ENCODE measurements around the gene SCN1B. TPM values are rescaled to one million over a fixed set of nuclear protein-coding genes. Genes with fewer than 3 reads are reported as not detected.

SCN1B gene
- polyA plus RNA-seq, 1 experiment = 5.7 TPM

- Histone ChIP-seq H3K27ac (ENCODE audit: low read depth, low read length) (no peak overlapping the region), H3K27me3 (ENCODE audit: control insufficient read depth, insufficient read depth, low read length) (peaks cover 9% of the 10 kb centered on the region), H3K9me3 (ENCODE audit: control insufficient read depth, insufficient read depth, low read length) (no peaks in the 10 kb centered on the region), H3K4me3 (ENCODE audit: low read depth, low read length) (no peak overlapping the region)
- no peak for TF ChIP-seq CTCF (IDR thresholded peaks at IDR 0.05; ENCODE audit: low read depth, low read length)
- ChIA-PET POLR2A (no interaction called here), CTCF (interaction anchor here (0.7 to 1.7 kb wide), 6 partner anchors 9 to 78 kb away, joined by 3 to 17 read pairs (median 4); no protein-coding TSS in a partner anchor)
- no peak for DNase-seq (ENCODE audit: low read depth, low spot score)
These were observed 28.1 kb downstream of the SCN1B start for GRCh38 chr19:35058370-35058769.

- ChIA-PET CTCF (interaction anchor here (0.7 to 1.7 kb wide), 4 partner anchors 8 to 77 kb away, joined by 3 to 17 read pairs (median 6); no protein-coding TSS in a partner anchor), POLR2A (no interaction called here)
- H3K27me3 ChIP-seq (ENCODE audit: control insufficient read depth, insufficient read depth, low read length) = peaks cover 9% of the 10 kb centered on the region
These were observed 28.9 kb downstream of the SCN1B start for GRCh38 chr19:35059006-35059798.

GRCh38 chr19:35059799-35060091 lies 29.5 kb downstream of the SCN1B start:
- Histone ChIP-seq H3K9me3 (ENCODE audit: control insufficient read depth, insufficient read depth, low read length) (no peaks in the 10 kb centered on the region), H3K4me3 (ENCODE audit: low read depth, low read length) (no peak overlapping the region), H3K27ac (ENCODE audit: low read depth, low read length) (no peak overlapping the region), H3K27me3 (ENCODE audit: control insufficient read depth, insufficient read depth, low read length) (peaks cover 9% of the 10 kb centered on the region)
- TF ChIP-seq CTCF (IDR thresholded peaks at IDR 0.05; ENCODE audit: low read depth, low read length) = no peak
- no peak for DNase-seq (ENCODE audit: low read depth, low spot score)
- CTCF ChIA-PET = no interaction called here
- POLR2A ChIA-PET = no interaction called here

More at GRCh38 chr19:35059006-35059798, 28.9 kb downstream of the SCN1B start:
- no peaks in the 10 kb centered on the region for H3K9me3 ChIP-seq (ENCODE audit: control insufficient read depth, insufficient read depth, low read length)
- H3K4me3 ChIP-seq (ENCODE audit: low read depth, low read length) = no peak overlapping the region
- no peak for TF ChIP-seq CTCF (IDR thresholded peaks at IDR 0.05; ENCODE audit: low read depth, low read length)
- H3K27ac ChIP-seq (ENCODE audit: low read depth, low read length) = no peak overlapping the region
- DNase-seq (ENCODE audit: low read depth, low spot score) = no peak

- POLR2A ChIA-PET = no interaction called here
- CTCF ChIA-PET = no interaction called here
- Histone ChIP-seq H3K27ac (ENCODE audit: low read depth, low read length) (no peak overlapping the region), H3K9me3 (ENCODE audit: control insufficient read depth, insufficient read depth, low read length) (no peaks in the 10 kb centered on the region), H3K4me3 (ENCODE audit: low read depth, low read length) (no peak overlapping the region), H3K27me3 (ENCODE audit: control insufficient read depth, insufficient read depth, low read length) (peaks cover 5% of the 10 kb centered on the region)
- TF ChIP-seq CTCF (IDR thresholded peaks at IDR 0.05; ENCODE audit: low read depth, low read length) = no peak
- DNase-seq (ENCODE audit: low read depth, low spot score) = no peak
These were observed 30.0 kb downstream of the SCN1B start for GRCh38 chr19:35060160-35060855.

All from AG04450 (cell line).